Liver (tissue), 9 donors: ENCODE measurements around the gene DIS3L2. TPM values are rescaled to one million over a fixed set of nuclear protein-coding genes. Genes with fewer than 3 reads are reported as not detected.

ENCODE experiments used
- DNase-seq: peaks from one replicate; pipeline ENCODE4 v3.0.0-alpha.2; 2017; ENCODE audit warnings: low spot score
- H3K27ac ChIP-seq, 2 donors: one replicate each; pipeline ENCODE4 v1.7.0; 2013; ENCODE audit warnings: inconsistent platforms in 2 of 2, low read length in 2 of 2, control low read depth in 1 of 2, low read depth in 1 of 2, mild to moderate bottlenecking in 1 of 2
- H3K27me3 ChIP-seq, 4 donors: one replicate each; pipeline versions ENCODE4 v1.6.1 to v1.7.0; 2013; ENCODE audit warnings: low read length in 3 of 4, inconsistent platforms in 1 of 4, mild to moderate bottlenecking in 1 of 4, moderate library complexity in 1 of 4; ENCODE audit not compliant: control insufficient read depth in 4 of 4, insufficient read depth in 4 of 4
- H3K36me3 ChIP-seq, 4 donors: one replicate each; pipeline versions ENCODE4 v1.6.1 to v1.7.0; 2013; ENCODE audit warnings: low read length in 3 of 4, mild to moderate bottlenecking in 3 of 4, low read depth in 1 of 4, moderate library complexity in 1 of 4; ENCODE audit not compliant: control insufficient read depth in 4 of 4, insufficient read depth in 3 of 4
- H3K4me1 ChIP-seq, 4 donors: one replicate each; pipeline versions ENCODE4 v1.6.1 to v1.7.0; 2013; ENCODE audit warnings: low read length in 3 of 4, mild to moderate bottlenecking in 3 of 4, moderate library complexity in 1 of 4; ENCODE audit not compliant: control insufficient read depth in 4 of 4, insufficient read depth in 4 of 4
- H3K4me3 ChIP-seq, 3 donors: one replicate each; pipeline versions ENCODE4 v1.6.1 to v1.7.0; 2013; ENCODE audit warnings: low read length in 3 of 3, control low read depth in 1 of 3, low read depth in 1 of 3, mild to moderate bottlenecking in 1 of 3
- H3K9ac ChIP-seq, 2 donors: one replicate each; pipeline ENCODE4 v1.7.0; 2013; ENCODE audit warnings: low read length in 2 of 2, mild to moderate bottlenecking in 2 of 2, moderate library complexity in 2 of 2, control low read depth in 1 of 2, low read depth in 1 of 2
- H3K9me3 ChIP-seq, 4 donors: one replicate each; pipeline versions ENCODE4 v1.6.1 to v1.7.0; 2013; ENCODE audit warnings: low read length in 3 of 4; ENCODE audit not compliant: control insufficient read depth in 4 of 4
- ATF3 ChIP-seq: IDR thresholded peaks from 2 replicates; pipeline ENCODE4 v1.6.1; 2016; ENCODE audit warnings: antibody characterized with exemption
- CTCF ChIP-seq: fragments of 150-350 bp; IDR thresholded peaks from 2 replicates; pipeline ENCODE4 v1.5.1; 2017; ENCODE audit warnings: improper control_type of control experiment, low read depth, low read length; ENCODE audit not compliant: missing input control
- EGR1 ChIP-seq, 2 donors: IDR thresholded peaks; 2 replicates each; pipeline ENCODE4 v1.6.1; 2016 to 2018; ENCODE audit warnings: antibody characterized with exemption in 2 of 2, low read depth in 2 of 2
- FOXA1 ChIP-seq: IDR thresholded peaks from 2 replicates; pipeline ENCODE4 v1.6.1; 2016; ENCODE audit warnings: antibody characterized with exemption
- FOXA2 ChIP-seq: IDR thresholded peaks from 2 replicates; pipeline ENCODE4 v1.6.1; 2016; ENCODE audit warnings: antibody characterized with exemption
- GABPA ChIP-seq, 2 donors: IDR thresholded peaks in 1 of 2; conservative IDR thresholded peaks in 1 of 2; 2 replicates each; pipeline ENCODE4 v1.6.1; 2016; ENCODE audit warnings: antibody characterized with exemption in 2 of 2, mild to moderate bottlenecking in 1 of 2, moderate library complexity in 1 of 2
- HNF4A ChIP-seq, 2 donors: conservative IDR thresholded peaks; 2 replicates each; pipeline ENCODE4 v1.6.1; 2016; ENCODE audit warnings: antibody characterized with exemption in 2 of 2, mild to moderate bottlenecking in 2 of 2
- HNF4G ChIP-seq: IDR thresholded peaks from 2 replicates; pipeline ENCODE4 v1.6.1; 2016; ENCODE audit warnings: antibody characterized with exemption
- JUND ChIP-seq, 2 donors: IDR thresholded peaks; 2 replicates each; pipeline ENCODE4 v1.6.1; 2016; ENCODE audit warnings: antibody characterized with exemption in 2 of 2
- MAX ChIP-seq: IDR thresholded peaks from 2 replicates; pipeline ENCODE4 v1.6.1; 2016; ENCODE audit warnings: antibody characterized with exemption
- NR2F2 ChIP-seq: IDR thresholded peaks from 2 replicates; pipeline ENCODE4 v1.6.1; 2016; ENCODE audit warnings: antibody characterized with exemption
- RAD21 ChIP-seq, 2 donors: IDR thresholded peaks; 2 replicates each; pipeline ENCODE4 v1.6.1; 2016; ENCODE audit warnings: antibody characterized with exemption in 2 of 2, mild to moderate bottlenecking in 2 of 2
- REST ChIP-seq: IDR thresholded peaks from 2 replicates; pipeline ENCODE4 v1.6.1; 2016; ENCODE audit warnings: antibody characterized with exemption, mild to moderate bottlenecking
- RXRA ChIP-seq, 2 donors: IDR thresholded peaks; 2 replicates each; pipeline ENCODE4 v1.6.1; 2017 to 2018; ENCODE audit warnings: antibody characterized with exemption in 2 of 2, mild to moderate bottlenecking in 1 of 2
- SP1 ChIP-seq: IDR thresholded peaks from 2 replicates; pipeline ENCODE4 v1.6.1; 2018; ENCODE audit warnings: antibody characterized with exemption, mild to moderate bottlenecking
- TAF1 ChIP-seq: conservative IDR thresholded peaks from 2 replicates; pipeline ENCODE4 v1.6.1; 2016; ENCODE audit warnings: antibody characterized with exemption, mild to moderate bottlenecking
- YY1 ChIP-seq: IDR thresholded peaks from 2 replicates; pipeline ENCODE4 v1.6.1; 2016; ENCODE audit warnings: antibody characterized with exemption, mild to moderate bottlenecking
- ZBTB33 ChIP-seq: IDR thresholded peaks from 2 replicates; pipeline ENCODE4 v1.6.1; 2016; ENCODE audit warnings: antibody characterized with exemption
- WGBS: extraction: QIAGEN DNeasy Blood & Tissue Kit; methylation state at CpG from one replicate; pipeline ENCODE4 v1.1.7; 2013; 5-methylcytosine and 5-hydroxymethylcytosine counted together
- polyA plus RNA-seq, 2 donors: library from polyadenylated mRNA; stranded (reverse) in 1 of 2; unstranded in 1 of 2; fragments of 200-250 nt in 1 of 2; fragments of >200 nt in 1 of 2; fragmentation: Nextera tagmentation in 1 of 2; extraction: Ambion mirVana in 1 of 2; gene quantifications; one replicate each; pipeline versions ENCODE4 v1.2.1 to v1.2.3, GENCODE V29; 2013 to 2015
- total RNA-seq, 2 donors: library from RNA; depleted of rRNA; stranded (reverse); fragments of >200 nt; gene quantifications; one replicate each; pipeline ENCODE4 v1.2.3, GENCODE V29; 2014
- donor health status: healthy.
- donor health status: healthy.
- donor health status: healthy.
- donor health status: healthy.
- donor health status: healthy.

The DIS3L2 gene
- total and polyA plus RNA-seq, 4 donors: 5.7 to 21.5 (median 8.8) TPM

- Histone ChIP-seq H3K4me3 (no peak overlapping the region), H3K9ac (no peak overlapping the region), H3K9me3 (no peaks in the 10 kb centered on the region), H3K4me1 (no peaks in the 10 kb centered on the region), H3K27ac (no peak overlapping the region), H3K36me3 (peaks cover 7 to 21% (median 13%) of the 10 kb centered on the region in 4 donors), H3K27me3 (no peaks in the 10 kb centered on the region)
- DNase-seq: no peak
- WGBS: 96% methylated on average over 2 of the region's 2 CpGs
- TF ChIP-seq FOXA1 (no peak), JUND (IDR thresholded peaks at IDR 0.05) (no peak), GABPA (IDR thresholded peaks at IDR 0.05 in 1 of 2, conservative IDR thresholded peaks at IDR 0.05 in 1 of 2) (no peak), TAF1 (no peak), MAX (no peak), RXRA (IDR thresholded peaks at IDR 0.05) (no peak), NR2F2 (no peak), FOXA2 (no peak), YY1 (no peak), SP1 (no peak), EGR1 (IDR thresholded peaks at IDR 0.05; ENCODE audit: low read depth in 2 of 2) (no peak), HNF4G (no peak), REST (no peak)
Measured at GRCh38 chr2:232026910-232027309, 65.4 kb downstream of the DIS3L2 start.

GRCh38 chr2:232027530-232027929 lies 66.0 kb downstream of the DIS3L2 start:
- Histone ChIP-seq H3K9me3 (no peaks in the 10 kb centered on the region), H3K4me3 (no peak overlapping the region), H3K4me1 (no peaks in the 10 kb centered on the region), H3K27ac (no peak overlapping the region), H3K36me3 (peaks cover 5 to 21% (median 11%) of the 10 kb centered on the region in 4 donors), H3K27me3 (no peaks in the 10 kb centered on the region), H3K9ac (no peak overlapping the region)
- TF ChIP-seq RAD21 (IDR thresholded peaks at IDR 0.05): no peak
- TF ChIP-seq ATF3: no peak
- no peak for TF ChIP-seq SP1
- no peak for TF ChIP-seq FOXA1
- TF ChIP-seq MAX: no peak
- no peak for TF ChIP-seq HNF4G
- TF ChIP-seq CTCF: no peak
- no peak for TF ChIP-seq TAF1
- no peak for TF ChIP-seq YY1
- no peak for TF ChIP-seq REST
- TF ChIP-seq ZBTB33: no peak
- no peak for TF ChIP-seq HNF4A (conservative IDR thresholded peaks at IDR 0.05)
- TF ChIP-seq RXRA (IDR thresholded peaks at IDR 0.05): no peak
- no peak for TF ChIP-seq NR2F2
- TF ChIP-seq JUND (IDR thresholded peaks at IDR 0.05): no peak
- no peak for TF ChIP-seq EGR1 (IDR thresholded peaks at IDR 0.05; ENCODE audit: low read depth in 2 of 2)
- TF ChIP-seq GABPA (IDR thresholded peaks at IDR 0.05 in 1 of 2, conservative IDR thresholded peaks at IDR 0.05 in 1 of 2): no peak
- TF ChIP-seq FOXA2: no peak
- DNase-seq: no peak
